Fibroblast of gingiva (primary cell): Measurements from ENCODE around the gene FHIP1B.
"Not testable (repeated sequence)": the region's sequence is repeated elsewhere in the genome, so short reads cannot be mapped to it uniquely, and the experiment has no call there.

Experiments
- DNase-seq: peaks from one replicate; pipeline ENCODE4 v3.0.0-alpha.2; 2011; ENCODE audit warnings: low read depth

Gene FHIP1B

GRCh38 chr11:6234387-6235107 lies at the start of gene FHIP1B:
Gene FHIP1B, minus strand, starts transcription at chr11:6234636. Its CDS starts 10,120 bp downstream, at chr11:6224516.
- peak; percentile 100 for DNase-seq

- DNase-seq, result no peak
Observed at GRCh38 chr11:6283453-6284023, 49.1 kb upstream of the FHIP1B start.

- DNase-seq, result not testable (repeated sequence)
Observed at GRCh38 chr11:6280809-6281208, 46.4 kb upstream of the FHIP1B start.

GRCh38 chr11:6273188-6273587 lies 38.8 kb upstream of the FHIP1B start:
- DNase-seq, result no peak

DNA sequence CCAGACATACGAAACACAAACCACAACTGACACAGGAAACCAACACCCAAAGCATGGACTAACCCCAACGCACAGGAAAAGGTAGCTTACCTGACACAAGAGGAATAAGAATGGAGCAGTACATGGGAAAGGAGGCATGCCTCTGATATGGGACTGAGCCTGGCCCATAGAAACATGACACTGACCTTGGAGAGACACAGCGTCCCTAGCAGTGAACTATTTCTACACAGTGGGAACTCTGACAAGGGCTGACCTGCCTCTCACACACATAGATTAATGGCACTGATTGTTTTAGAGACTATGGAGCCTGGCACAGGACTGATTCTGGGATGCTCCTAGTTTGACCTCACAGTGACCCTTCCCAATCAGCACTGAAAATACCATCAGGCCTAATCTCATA lies 37.2 kb upstream of the FHIP1B start:
- no peak for DNase-seq

GRCh38 chr11:6270584-6271246 lies 36.3 kb upstream of the FHIP1B start:
- DNase-seq, result no peak

DNA sequence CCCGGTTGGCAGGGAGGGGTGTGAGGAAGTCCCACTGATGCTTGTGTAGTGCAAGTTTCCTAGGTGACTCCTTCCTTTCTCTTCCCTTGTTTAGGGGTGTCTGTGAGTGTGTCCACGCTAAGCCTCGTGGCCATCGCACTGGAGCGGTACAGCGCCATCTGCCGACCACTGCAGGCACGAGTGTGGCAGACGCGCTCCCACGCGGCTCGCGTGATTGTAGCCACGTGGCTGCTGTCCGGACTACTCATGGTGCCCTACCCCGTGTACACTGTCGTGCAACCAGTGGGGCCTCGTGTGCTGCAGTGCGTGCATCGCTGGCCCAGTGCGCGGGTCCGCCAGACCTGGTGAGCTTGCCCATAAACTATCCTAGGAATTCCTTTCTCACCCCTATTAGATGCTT lies 35.6 kb upstream of the FHIP1B start:
- no peak for DNase-seq

DNA sequence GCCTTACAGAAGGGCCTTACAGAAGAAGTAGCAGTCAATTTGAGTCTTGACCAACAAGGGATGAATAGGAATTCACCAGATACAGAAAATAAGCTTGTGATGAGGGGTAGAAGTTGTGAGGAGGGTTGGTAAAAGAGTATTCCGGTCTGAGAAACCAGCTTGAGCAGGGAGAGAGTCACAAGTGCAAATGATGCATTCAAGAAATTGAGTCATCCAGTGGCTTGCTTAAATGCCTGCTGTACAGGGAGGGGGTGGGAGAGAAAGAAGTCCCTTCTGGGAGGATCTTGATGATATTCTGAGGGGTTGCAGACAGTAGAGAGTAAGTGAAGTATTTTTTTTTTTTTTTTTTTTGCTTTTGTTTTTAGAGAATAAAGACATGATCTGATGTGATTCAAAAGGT lies 34.4 kb upstream of the FHIP1B start:
- DNase-seq, result no peak

- DNase-seq, result no peak
Observed at GRCh38 chr11:6263662-6264061, 29.2 kb upstream of the FHIP1B start.

GRCh38 chr11:6260207-6260726 lies 25.8 kb upstream of the FHIP1B start:
- no peak for DNase-seq

- DNase-seq, result no peak
Observed at GRCh38 chr11:6258571-6259081, 24.2 kb upstream of the FHIP1B start.

DNA sequence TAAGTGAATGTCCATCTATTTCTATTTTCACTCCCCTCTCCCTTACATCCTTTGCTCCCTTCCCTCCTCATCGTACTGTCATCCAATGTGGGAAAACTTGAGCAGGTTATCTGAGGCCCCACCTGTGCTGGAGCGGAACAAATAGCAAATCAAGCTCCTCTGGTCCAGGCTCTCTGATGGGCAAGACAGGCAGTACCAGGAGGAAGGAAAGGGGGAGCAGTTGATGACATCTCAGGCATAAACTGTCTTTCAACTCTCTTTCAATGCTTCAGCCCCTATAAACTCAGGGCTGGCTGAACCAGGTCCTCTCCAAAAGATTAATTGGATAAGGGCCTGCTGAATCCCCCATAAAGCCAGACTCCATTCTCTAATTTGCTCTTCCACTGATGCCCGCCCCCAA lies 23.7 kb upstream of the FHIP1B start:
- no peak for DNase-seq

- DNase-seq, result no peak
Observed at GRCh38 chr11:6253197-6253596, 18.8 kb upstream of the FHIP1B start.

- no peak for DNase-seq
Observed at GRCh38 chr11:6251990-6252473, 17.6 kb upstream of the FHIP1B start.

GRCh38 chr11:6251120-6251733 lies 16.8 kb upstream of the FHIP1B start:
- peak; percentile 49 for DNase-seq

GRCh38 chr11:6249770-6250555 lies 15.5 kb upstream of the FHIP1B start:
- peak; percentile 78 for DNase-seq

DNA sequence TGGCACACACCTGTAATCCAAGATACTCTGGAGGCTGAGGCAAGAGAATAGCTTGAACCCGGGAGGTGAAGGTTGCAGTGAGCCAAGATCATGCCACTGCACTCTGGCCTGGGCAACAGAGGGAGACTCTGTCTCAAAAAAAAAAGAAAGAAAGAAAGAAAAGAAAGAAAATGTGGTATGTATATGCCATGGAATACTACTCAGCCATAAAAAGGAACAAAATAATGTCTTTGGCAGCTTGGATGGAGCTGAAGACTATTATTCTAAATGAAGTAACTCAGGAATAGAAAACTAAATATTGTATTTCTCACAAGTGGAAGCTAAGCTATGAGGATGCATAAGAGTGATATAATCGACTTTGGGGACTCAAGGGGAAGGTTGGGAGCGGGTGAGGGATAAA lies 14.5 kb upstream of the FHIP1B start:
- not testable (repeated sequence) for DNase-seq

GRCh38 chr11:6248248-6248647 lies 13.8 kb upstream of the FHIP1B start:
- peak; percentile 74 for DNase-seq

- no peak for DNase-seq
Observed at GRCh38 chr11:6245536-6245935, 11.1 kb upstream of the FHIP1B start.

- no peak for DNase-seq
Observed at GRCh38 chr11:6241316-6241715, 6.9 kb upstream of the FHIP1B start.

- DNase-seq, result no peak
Observed at GRCh38 chr11:6240781-6241180, 6.3 kb upstream of the FHIP1B start.
